ENCODE results near the gene CTU2.
A peak's percentile ranks its signal among the peaks of the same experiment; 100 is the strongest.

The CTU2 gene

GRCh38 chr16:88681709-88682451, 24.4 kb upstream of the CTU2 start:
- no peak for DNase-seq

- no peak for DNase-seq
These were observed 21.6 kb upstream of the CTU2 start for GRCh38 chr16:88684569-88685155.

DNA sequence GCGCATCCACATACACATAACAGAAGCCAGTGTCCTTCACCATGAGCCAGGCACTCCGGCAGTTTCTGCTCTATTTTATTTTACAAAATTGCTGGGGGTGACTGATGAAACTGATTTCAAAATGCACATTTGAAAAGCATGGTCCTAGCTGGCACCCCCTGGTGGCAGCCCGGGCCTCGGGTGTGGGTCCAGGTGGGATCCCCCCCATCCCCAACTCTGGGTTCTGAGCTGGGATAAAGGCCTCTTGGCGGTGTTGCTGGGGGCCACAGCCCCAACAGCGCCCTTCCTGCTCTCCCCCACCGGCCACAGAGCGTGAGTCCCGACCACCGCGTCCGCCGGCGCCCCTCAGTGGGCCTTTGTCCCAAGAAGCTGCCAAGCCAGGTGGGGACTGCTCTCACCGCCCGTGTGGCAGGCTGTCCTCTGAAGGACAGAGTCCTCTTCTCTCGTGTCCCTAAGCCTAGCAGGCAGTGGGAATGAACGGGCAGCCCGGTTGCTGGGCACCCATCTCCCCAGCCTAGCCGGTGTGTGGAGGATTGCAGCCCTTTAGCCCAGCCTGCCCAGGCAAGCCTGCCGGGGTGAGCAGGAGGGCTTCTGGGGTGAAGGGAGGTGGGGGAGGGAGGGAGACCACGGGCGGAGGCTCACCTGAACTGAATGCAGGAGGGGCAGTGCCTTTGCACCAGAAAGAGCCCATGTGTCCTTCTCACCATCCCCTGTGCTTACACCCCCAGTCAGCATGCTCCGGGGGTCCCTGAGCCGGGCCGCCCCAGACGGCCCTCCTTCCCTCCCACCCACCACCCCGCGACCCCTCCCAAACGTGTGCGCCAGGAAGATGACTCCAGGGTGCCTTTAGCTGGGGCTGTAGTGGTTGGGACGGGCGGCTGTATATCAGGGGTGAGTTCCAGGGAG, 20.9 kb upstream of the CTU2 start:
- DNase-seq, result no peak

- DNase-seq, result no peak
These were observed 20.3 kb upstream of the CTU2 start for GRCh38 chr16:88686062-88686438.

- DNase-seq, result peak; percentile 55
These were observed 19.7 kb upstream of the CTU2 start, which contains the start of gene SNAI3 for GRCh38 chr16:88686439-88687253. TSS of gene SNAI3 (minus strand) at chr16:88686507. CDS start at chr16:88686406, 101 bp downstream.

- DNase-seq, result no peak
These were observed 19.1 kb upstream of the CTU2 start for GRCh38 chr16:88687254-88687576.

- DNase-seq, result no peak
These were observed 18.7 kb upstream of the CTU2 start for GRCh38 chr16:88687676-88688012.

GRCh38 chr16:88688013-88688778, 18.1 kb upstream of the CTU2 start:
- DNase-seq, result no peak

GRCh38 chr16:88690341-88691128, 15.8 kb upstream of the CTU2 start:
- DNase-seq, result no peak

DNA sequence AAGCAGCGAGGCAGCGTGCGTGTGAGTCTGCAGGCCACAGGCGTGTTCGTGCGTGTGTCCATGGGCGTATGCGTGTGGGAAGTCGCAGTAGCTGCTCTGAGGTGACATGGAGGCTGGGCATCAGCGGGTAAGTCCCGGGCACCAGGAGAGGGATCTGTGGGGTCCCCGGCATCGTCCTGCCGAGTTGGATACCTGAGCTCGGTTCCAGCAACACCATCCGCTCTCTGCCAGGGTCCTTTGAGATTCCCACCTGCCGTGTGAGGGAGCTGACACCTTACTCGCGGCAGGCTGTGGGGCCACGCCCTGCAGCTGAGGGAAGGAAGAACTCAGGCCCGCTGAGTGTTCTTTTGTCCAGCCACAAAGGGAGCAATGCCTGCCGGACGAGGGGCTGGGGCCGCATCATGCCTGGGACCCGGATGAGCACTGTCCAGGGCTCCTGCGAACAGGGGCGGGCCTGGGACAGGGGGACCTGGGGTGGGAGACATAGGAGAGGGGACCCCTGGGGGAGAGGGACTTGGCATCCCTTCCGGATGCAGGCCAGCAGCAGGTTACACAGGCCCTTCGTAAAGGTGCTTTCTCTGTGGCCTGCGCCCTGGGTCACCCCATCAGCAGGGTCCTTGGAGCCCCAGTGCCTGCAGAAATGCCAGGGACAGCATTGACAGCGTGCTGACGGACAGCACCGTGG, 15.0 kb upstream of the CTU2 start:
- no peak for DNase-seq

GRCh38 chr16:88691924-88692560, 14.3 kb upstream of the CTU2 start:
- DNase-seq, result no peak

DNA sequence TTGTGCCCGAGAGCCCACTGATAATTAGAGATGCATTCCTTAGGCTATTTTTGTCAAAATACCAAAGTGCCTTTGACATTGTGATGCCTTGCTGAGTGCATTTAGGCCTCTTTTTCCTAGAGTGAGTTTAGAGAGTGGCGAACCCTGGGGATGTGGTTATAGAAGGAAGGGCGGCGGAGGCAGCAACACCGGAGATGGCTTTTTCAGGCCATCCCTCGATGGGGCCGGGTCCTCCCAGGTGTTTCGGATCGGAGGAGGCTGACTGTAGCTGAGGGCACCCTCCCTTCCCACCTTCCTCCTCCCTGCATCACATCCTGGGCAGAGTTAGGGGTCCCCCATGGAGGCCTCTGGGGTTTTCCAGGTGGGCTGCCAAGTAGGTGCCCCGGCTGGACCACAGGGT, 13.4 kb upstream of the CTU2 start:
- no peak for DNase-seq

GRCh38 chr16:88693420-88694177, 12.7 kb upstream of the CTU2 start:
- no peak for DNase-seq

GRCh38 chr16:88694221-88695087, 11.8 kb upstream of the CTU2 start:
- no peak for DNase-seq

DNA sequence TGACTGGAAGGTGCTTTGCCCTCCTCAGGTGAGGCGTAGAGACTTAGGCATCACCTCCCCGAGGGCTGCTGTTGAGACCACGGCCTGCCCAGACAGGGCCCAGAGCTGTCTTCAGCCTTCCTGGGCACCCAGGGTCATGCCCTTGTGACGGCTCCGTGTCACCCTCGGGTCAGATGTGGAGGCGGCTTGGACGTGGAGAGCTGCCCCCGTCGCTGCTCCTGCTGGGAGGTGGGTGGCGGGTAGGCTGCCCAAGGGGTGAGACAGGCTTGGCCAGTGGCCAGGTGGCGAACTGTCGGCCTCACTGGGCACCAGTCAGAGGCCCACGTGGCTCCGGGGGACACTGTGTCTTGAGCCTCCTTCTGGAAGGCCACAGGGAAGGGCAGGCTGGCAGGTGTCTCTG, 11.1 kb upstream of the CTU2 start:
- DNase-seq, result no peak

- DNase-seq, result no peak
These were observed 10.6 kb upstream of the CTU2 start for GRCh38 chr16:88695753-88696152.

GRCh38 chr16:88696441-88696840, 9.9 kb upstream of the CTU2 start:
- DNase-seq, result no peak

- DNase-seq, result no peak
These were observed 9.0 kb upstream of the CTU2 start for GRCh38 chr16:88697116-88697830.

All from cortex of kidney (tissue), 1 donor.